Lower leg skin (tissue), 4 donors: Measurements from ENCODE around the gene TSPAN31. TPM values are rescaled to one million over a fixed set of nuclear protein-coding genes. Genes with fewer than 3 reads are reported as not detected.

Source experiments
- DNase-seq, 2 donors: peaks; one replicate each; pipeline ENCODE4 v3.0.0-alpha.2; 2019; ENCODE audit warnings: low spot score in 2 of 2
- H3K4me3 ChIP-seq: fragments of 200-600 bp; sonication (generic); 2 replicates; pipeline ENCODE4 v1.5.1; 2017; ENCODE audit warnings: mild to moderate bottlenecking, low read depth; ENCODE audit not compliant: poor library complexity, severe bottlenecking
- POLR2A ChIP-seq, 2 donors: fragments of 450-650 bp; IDR thresholded peaks; one replicate each; pipeline ENCODE4 v1.6.1; 2016 to 2017; ENCODE audit warnings: antibody characterized with exemption in 2 of 2, mild to moderate bottlenecking in 1 of 2, moderate library complexity in 1 of 2
- WGBS, 2 donors: methylation state at CpG; one replicate each; pipeline ENCODE4 v1.1.5; 2018; 5-methylcytosine and 5-hydroxymethylcytosine counted together
- intact Hi-C: fragments of 100-400 bp; cut with DNase I; formaldehyde crosslinking; loops from one replicate; pipeline ENCODE4 v1.15.0; 2023; ENCODE audit warnings: low total_unique reads
- total RNA-seq, 4 donors: library from RNA; depleted of rRNA; stranded (reverse); fragments of >200 nt; gene quantifications; one replicate each; pipeline ENCODE4 v1.1.0, GENCODE V29; 2016
- TF ChIP-seq, protein P1 (sequence below), 3 donors: fragments of 450-650 bp; IDR thresholded peaks; one replicate each; pipeline ENCODE4 v1.5.1; 2016; ENCODE audit warnings: antibody characterized with exemption in 3 of 3, mild to moderate bottlenecking in 3 of 3, moderate library complexity in 2 of 3

The TSPAN31 gene
- total RNA-seq, 4 donors from 2014 or later, result 44.9 to 76.4 (median 54.7) TPM

DNA sequence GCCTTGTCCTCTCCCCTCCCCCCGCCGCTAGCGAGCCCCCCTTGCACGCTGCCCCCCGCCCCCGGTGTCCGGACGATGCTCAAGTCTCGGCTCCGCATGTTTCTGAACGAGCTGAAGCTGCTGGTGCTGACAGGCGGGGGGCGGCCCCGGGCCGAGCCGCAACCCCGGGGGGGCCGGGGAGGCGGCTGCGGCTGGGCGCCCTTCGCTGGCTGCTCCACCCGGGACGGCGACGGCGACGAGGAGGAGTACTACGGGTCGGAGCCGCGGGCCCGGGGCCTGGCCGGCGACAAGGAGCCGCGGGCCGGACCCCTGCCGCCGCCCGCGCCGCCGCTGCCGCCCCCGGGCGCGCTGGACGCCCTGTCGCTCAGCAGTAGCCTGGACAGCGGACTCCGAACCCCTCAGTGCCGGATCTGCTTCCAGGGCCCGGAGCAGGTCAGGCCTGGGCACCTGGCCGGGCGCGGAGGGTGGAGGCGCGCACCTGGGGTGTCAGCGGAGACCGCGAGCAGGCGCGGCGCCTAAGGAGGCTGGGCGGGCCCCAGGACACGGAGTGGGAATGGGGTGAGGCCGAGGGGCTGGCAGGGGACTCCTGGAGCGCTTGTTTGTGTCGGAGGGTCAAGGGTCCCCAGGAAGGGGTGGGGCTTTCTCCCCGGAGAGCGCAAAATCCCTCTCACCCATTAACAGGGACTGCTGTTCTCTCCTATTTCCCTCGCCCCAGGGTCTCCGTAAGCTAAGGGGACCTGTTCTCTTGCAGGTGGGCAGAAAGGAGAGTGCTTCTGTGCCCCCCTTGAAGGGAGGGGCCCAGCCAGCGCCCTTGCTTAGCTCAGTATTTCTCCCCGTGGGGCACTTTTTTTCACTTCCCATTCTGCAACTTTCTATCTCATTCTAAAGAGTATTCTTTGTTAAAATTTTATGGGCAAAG, 10.9 kb downstream of the TSPAN31 start:
- no peak for DNase-seq
- 2 to 15% methylated on average over 8 to 38 of the region's 76 CpGs for WGBS, 2 donors

DNA sequence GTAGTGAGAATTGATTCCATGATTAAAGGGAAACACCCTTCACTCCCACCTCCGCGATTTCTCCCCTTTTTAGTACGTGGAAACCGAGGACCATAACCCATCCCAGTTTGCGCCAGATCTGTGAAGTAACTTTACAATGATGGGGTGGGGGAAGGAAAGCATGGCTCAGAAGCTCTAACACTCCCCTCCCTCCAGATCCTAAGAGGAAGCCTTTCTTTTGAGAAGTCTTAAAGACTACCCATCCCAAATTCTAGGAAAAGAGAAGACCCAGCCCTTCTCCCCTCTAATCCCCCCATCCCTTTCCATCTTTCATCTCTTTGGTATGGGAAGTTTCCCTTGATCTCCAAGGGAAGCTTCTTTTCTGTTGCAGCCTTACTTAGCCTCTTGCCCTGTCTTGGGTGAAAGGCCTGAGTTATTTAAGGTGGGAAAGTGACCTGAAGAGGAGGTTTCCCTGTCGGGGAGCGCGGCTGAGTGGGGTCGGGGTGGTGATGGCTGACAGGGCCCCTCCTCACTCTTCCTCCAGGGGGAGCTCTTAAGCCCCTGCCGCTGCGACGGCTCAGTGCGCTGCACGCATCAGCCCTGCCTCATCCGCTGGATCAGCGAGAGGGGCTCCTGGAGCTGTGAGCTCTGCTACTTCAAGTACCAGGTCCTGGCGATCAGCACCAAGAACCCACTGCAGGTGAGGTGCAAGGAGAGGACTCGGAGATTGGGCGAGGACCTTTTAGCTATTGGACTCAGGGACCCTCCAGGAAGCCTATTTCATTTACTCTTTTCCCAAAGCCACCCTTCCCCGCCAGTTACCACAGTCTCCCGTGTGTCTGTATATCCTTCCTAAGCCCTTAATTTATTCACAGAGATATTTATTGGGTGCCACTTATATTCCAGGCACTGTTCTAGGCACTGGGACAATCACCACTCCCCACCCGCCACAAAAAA, 11.8 kb downstream of the TSPAN31 start:
- WGBS, 2 donors, result 51 to 58% methylated on average over 22 of the region's 22 CpGs
- TF ChIP-seq, protein P1, sequence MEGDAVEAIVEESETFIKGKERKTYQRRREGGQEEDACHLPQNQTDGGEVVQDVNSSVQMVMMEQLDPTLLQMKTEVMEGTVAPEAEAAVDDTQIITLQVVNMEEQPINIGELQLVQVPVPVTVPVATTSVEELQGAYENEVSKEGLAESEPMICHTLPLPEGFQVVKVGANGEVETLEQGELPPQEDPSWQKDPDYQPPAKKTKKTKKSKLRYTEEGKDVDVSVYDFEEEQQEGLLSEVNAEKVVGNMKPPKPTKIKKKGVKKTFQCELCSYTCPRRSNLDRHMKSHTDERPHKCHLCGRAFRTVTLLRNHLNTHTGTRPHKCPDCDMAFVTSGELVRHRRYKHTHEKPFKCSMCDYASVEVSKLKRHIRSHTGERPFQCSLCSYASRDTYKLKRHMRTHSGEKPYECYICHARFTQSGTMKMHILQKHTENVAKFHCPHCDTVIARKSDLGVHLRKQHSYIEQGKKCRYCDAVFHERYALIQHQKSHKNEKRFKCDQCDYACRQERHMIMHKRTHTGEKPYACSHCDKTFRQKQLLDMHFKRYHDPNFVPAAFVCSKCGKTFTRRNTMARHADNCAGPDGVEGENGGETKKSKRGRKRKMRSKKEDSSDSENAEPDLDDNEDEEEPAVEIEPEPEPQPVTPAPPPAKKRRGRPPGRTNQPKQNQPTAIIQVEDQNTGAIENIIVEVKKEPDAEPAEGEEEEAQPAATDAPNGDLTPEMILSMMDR (IDR thresholded peaks at IDR 0.05), result no peak
- no peak for TF ChIP-seq POLR2A (IDR thresholded peaks at IDR 0.05)
- no peak for DNase-seq
- H3K4me3 ChIP-seq, result no peak overlapping the region
- intact Hi-C loops, result no loop called here

More for the DNA sequence above, 10.9 kb downstream of the TSPAN31 start:
- TF ChIP-seq, protein P1 (IDR thresholded peaks at IDR 0.05), result no peak
- TF ChIP-seq POLR2A (IDR thresholded peaks at IDR 0.05), result no peak
- H3K4me3 ChIP-seq, result peak overlapping the region; percentile 45
- intact Hi-C loops, result no loop called here

DNA sequence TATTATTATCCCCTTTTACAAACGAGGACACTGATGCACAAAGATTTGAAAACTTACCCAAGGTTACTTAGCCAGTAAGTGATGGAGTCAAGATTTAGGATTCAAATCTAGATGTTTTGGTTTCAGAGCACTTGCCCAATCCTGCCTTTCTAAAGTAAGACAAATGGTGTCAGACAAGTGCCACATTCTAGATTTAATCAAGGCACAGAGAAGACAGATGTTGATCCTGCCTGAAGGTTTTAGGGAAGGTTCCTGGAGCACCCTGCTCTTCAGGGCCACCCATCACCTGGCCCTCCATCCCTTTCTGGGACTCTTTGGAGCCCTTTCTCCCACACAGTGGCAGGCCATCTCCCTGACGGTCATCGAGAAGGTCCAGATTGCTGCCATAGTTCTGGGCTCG, 12.9 kb downstream of the TSPAN31 start:
- DNase-seq, result no peak
- WGBS, 2 donors, result 90 to 94% methylated on average over 4 of the region's 4 CpGs
- TF ChIP-seq POLR2A (IDR thresholded peaks at IDR 0.05), result no peak
- TF ChIP-seq, protein P1 (IDR thresholded peaks at IDR 0.05), result no peak
- intact Hi-C loops, result no loop called here
- no peak overlapping the region for H3K4me3 ChIP-seq

DNA sequence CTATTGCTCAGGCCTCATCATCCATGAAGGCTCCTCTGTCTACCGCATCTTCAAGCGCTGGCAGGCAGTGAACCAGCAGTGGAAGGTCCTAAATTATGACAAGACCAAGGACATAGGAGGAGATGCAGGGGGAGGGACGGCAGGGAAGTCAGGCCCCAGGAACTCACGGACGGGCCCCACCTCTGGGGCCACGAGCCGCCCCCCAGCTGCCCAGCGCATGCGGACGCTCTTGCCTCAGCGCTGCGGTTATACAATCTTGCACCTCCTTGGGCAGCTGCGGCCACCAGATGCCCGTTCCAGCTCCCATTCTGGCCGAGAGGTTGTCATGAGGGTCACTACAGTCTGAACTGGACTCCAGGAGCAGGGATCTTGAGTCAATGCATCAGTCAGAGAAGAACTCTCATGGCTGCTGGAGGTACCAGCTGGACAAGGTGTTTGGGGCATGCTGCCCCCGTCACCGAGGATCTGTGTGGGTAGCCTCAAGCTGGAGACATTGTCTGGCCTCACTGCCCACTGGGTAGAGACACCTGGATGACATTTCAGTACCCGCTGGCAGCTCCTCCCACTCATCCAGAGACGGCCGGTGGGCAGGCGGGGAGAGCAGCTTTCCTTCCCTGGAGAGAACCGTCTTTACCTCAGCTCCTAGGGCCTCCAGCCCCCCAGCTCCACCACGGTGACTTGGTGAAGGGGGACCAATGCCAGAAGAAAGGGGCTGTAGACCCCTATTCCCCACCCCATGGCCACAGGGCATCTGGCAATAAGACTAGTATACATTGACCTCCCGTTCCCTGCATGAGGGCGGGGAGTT, 13.9 kb downstream of the TSPAN31 start:
- no peak for DNase-seq
- intact Hi-C loops, result no loop called here
- 88 to 91% methylated on average over 16 to 25 of the region's 25 CpGs for WGBS, 2 donors

More for the DNA sequence above, 13.9 kb downstream of the TSPAN31 start:
- no peak overlapping the region for H3K4me3 ChIP-seq
- TF ChIP-seq, protein P1 (IDR thresholded peaks at IDR 0.05), result no peak
- TF ChIP-seq POLR2A (IDR thresholded peaks at IDR 0.05), result no peak
